HepG2 (cell line): ENCODE data around the gene LAMB3. TPM values are rescaled to one million over a fixed set of nuclear protein-coding genes. Genes with fewer than 3 reads are reported as not detected.

Experiments used
- ATAC-seq: fragments of 200-7000 bp; cut with Tn5 transposase; 3 replicates; pipeline ENCODE4 v1.9.1; 2020; ENCODE audit warnings: mild to moderate bottlenecking, moderate library complexity
- BruUV-seq: library from RNA; stranded (reverse); fragments of 400-500 nt; replicated peaks from 2 replicates; lab custom pipeline; 2021; lab: Mats Ljungman, UMichigan
- CTCF ChIA-PET: fragments of 300-600 bp; formaldehyde crosslinking; extraction: SDS; loops from one replicate; lab custom pipeline; 2021; ENCODE audit warnings: low total read pairs, inconsistent platforms, low intra/inter-chr PET ratio; lab: Yijun Ruan, JAX
- POLR2A ChIA-PET: fragments of 350-600 bp; sonication (Branson Sonifier 250); formaldehyde crosslinking; loops from one replicate; lab custom pipeline; 2020; ENCODE audit warnings: antibody characterized with exemption, inconsistent platforms; lab: Yijun Ruan, JAX
- DNase-seq: peaks from one replicate; pipeline ENCODE4 v3.0.0-alpha.2; 2015; ENCODE audit warnings: low spot score
- FAIRE-seq: peaks from 3 replicates; lab custom pipeline; 2011; peaks lifted over from hg19 to GRCh38; lab: Jason Lieb, UNC
- H2AFZ ChIP-seq: one replicate; pipeline ENCODE4 v1.6.1; 2011; ENCODE audit warnings: low read length, inconsistent platforms
- H3K27ac ChIP-seq: fragments of 300-600 bp; 3 replicates; pipeline ENCODE4 v1.8.0; 2011; ENCODE audit warnings: mixed run types, mild to moderate bottlenecking, mixed read lengths, low read length, inconsistent platforms; ENCODE audit not compliant: insufficient read depth; ENCODE audit errors: extremely low read length
- H3K27me3 ChIP-seq, 2 experiments: fragments of 200-600 bp in 1 of 2; 2 replicates in 1 of 2; 3 replicates in 1 of 2; pipeline versions ENCODE4 v1.6.0 to v1.8.0; 2011; ENCODE audit warnings: low read length in 2 of 2, mild to moderate bottlenecking in 2 of 2, moderate library complexity in 2 of 2, inconsistent platforms in 1 of 2; ENCODE audit not compliant: insufficient read depth in 2 of 2, control insufficient read depth in 1 of 2
- H3K36me3 ChIP-seq, 2 experiments: fragments of 200-600 bp in 1 of 2; replicated peaks in 1 of 2; 2 replicates in 1 of 2; 3 replicates in 1 of 2; pipeline versions ENCODE4 v1.5.1 to v1.8.0; 2011; ENCODE audit warnings: low read length in 2 of 2, inconsistent platforms in 1 of 2; ENCODE audit not compliant: insufficient read depth in 2 of 2, control insufficient read depth in 1 of 2
- H3K4me1 ChIP-seq: 2 replicates; pipeline ENCODE4 v1.5.1; 2012; ENCODE audit warnings: low read length, inconsistent platforms; ENCODE audit not compliant: insufficient read depth
- H3K4me2 ChIP-seq: 2 replicates; pipeline ENCODE4 v1.6.0; 2011; ENCODE audit warnings: low read depth, low read length, inconsistent platforms
- H3K4me3 ChIP-seq, 3 experiments: fragments of 200-600 bp in 1 of 3; sonication (generic), shearing (Covaris generic) in 1 of 3; replicated peaks in 1 of 3; 2 replicates each; pipeline ENCODE4 v1.5.1; 2011 to 2016; ENCODE audit warnings: low read length in 3 of 3, inconsistent platforms in 2 of 3, low read depth in 2 of 3, mild to moderate bottlenecking in 2 of 3, control low read depth in 1 of 3, mixed read lengths in 1 of 3; ENCODE audit not compliant: insufficient read depth in 1 of 3
- H3K79me2 ChIP-seq: one replicate; pipeline ENCODE4 v1.6.1; 2011; ENCODE audit warnings: low read length, inconsistent platforms; ENCODE audit not compliant: insufficient read depth
- H3K9ac ChIP-seq: 2 replicates; pipeline ENCODE4 v1.6.0; 2011; ENCODE audit warnings: mild to moderate bottlenecking, low read depth, low read length, inconsistent platforms; ENCODE audit not compliant: insufficient read depth
- H3K9me3 ChIP-seq: 2 replicates; pipeline ENCODE4 v1.5.1; 2012; ENCODE audit warnings: mild to moderate bottlenecking, low read length
- H4K20me1 ChIP-seq: 2 replicates; pipeline ENCODE4 v1.6.0; 2011; ENCODE audit warnings: inconsistent platforms, mild to moderate bottlenecking, low read length, moderate library complexity; ENCODE audit not compliant: insufficient read depth
- DNMT3B ChIP-seq: conservative IDR thresholded peaks from 2 replicates; pipeline ENCODE4 v1.6.1; 2016; ENCODE audit warnings: missing biosample characterization, control low read depth
- ELF3 ChIP-seq: IDR thresholded peaks from 2 replicates; pipeline ENCODE4 v1.6.1; 2016; ENCODE audit warnings: missing genetic modification reagents, missing compliant biosample characterization
- FLYWCH1 ChIP-seq: sonication (generic); formaldehyde crosslinking; IDR thresholded peaks from 2 replicates; pipeline ENCODE4 v1.8.1; 2023; ENCODE audit warnings: mild to moderate bottlenecking, missing genetic modification reagents
- GATAD1 ChIP-seq: IDR thresholded peaks from 2 replicates; pipeline ENCODE4 v1.6.1; 2016; ENCODE audit warnings: missing genetic modification reagents, missing compliant biosample characterization
- HNRNPLL ChIP-seq: fragments of 200-400 bp; formaldehyde crosslinking; IDR thresholded peaks from 2 replicates; pipeline ENCODE4 v1.6.1; 2017; ENCODE audit warnings: mild to moderate bottlenecking, low read depth, low read length; ENCODE audit not compliant: poor library complexity, severe bottlenecking
- KDM5A ChIP-seq: fragments of 200-600 bp; sonication (generic); IDR thresholded peaks from 2 replicates; pipeline ENCODE4 v1.7.0; 2018; ENCODE audit warnings: antibody characterized with exemption, mild to moderate bottlenecking, low read length, borderline replicate concordance
- MXI1 ChIP-seq: IDR thresholded peaks from 3 replicates; pipeline ENCODE4 v1.6.1; 2012; ENCODE audit warnings: low read depth, low read length, inconsistent platforms, borderline replicate concordance
- SNRNP70 ChIP-seq: fragments of 200-400 bp; formaldehyde crosslinking; IDR thresholded peaks from 2 replicates; pipeline ENCODE4 v1.6.1; 2017; ENCODE audit warnings: mild to moderate bottlenecking, low read depth, low read length, moderate library complexity
- SOX6 ChIP-seq, 2 experiments: fragments of 450-650 bp in 1 of 2; sonication (generic) in 1 of 2; formaldehyde crosslinking in 1 of 2; IDR thresholded peaks; 2 replicates each; pipeline versions ENCODE4 v1.4.0 to v1.6.1; 2017 to 2020; ENCODE audit warnings: antibody characterized with exemption in 1 of 2, mild to moderate bottlenecking in 1 of 2, missing genetic modification reagents in 1 of 2
- TBL1XR1 ChIP-seq: fragments of 150-350 bp; IDR thresholded peaks from 2 replicates; pipeline ENCODE4 v1.6.1; 2014; ENCODE audit warnings: borderline replicate concordance, low read length; ENCODE audit not compliant: partially characterized antibody
- ZFP62 ChIP-seq: sonication (generic); formaldehyde crosslinking; IDR thresholded peaks from 2 replicates; pipeline ENCODE4 v1.4.0; 2020; ENCODE audit warnings: missing genetic modification reagents
- ZNF264 ChIP-seq: sonication (generic); formaldehyde crosslinking; IDR thresholded peaks from 2 replicates; pipeline ENCODE4 v1.4.0; 2020; ENCODE audit warnings: missing genetic modification reagents
- ZNF451 ChIP-seq: sonication (generic); formaldehyde crosslinking; IDR thresholded peaks from 2 replicates; pipeline ENCODE4 v1.5.0; 2020; ENCODE audit warnings: mild to moderate bottlenecking, missing genetic modification reagents
- ZNF510 ChIP-seq: sonication (generic); formaldehyde crosslinking; IDR thresholded peaks from 2 replicates; pipeline ENCODE4 v1.4.0; 2020; ENCODE audit warnings: low read depth, mild to moderate bottlenecking, missing genetic modification reagents
- ZNF564 ChIP-seq: sonication (generic); formaldehyde crosslinking; IDR thresholded peaks from 2 replicates; pipeline ENCODE4 v1.8.1; 2023; ENCODE audit warnings: mild to moderate bottlenecking, missing genetic modification reagents
- ZNF749 ChIP-seq: sonication (generic); formaldehyde crosslinking; IDR thresholded peaks from 2 replicates; pipeline ENCODE4 v1.8.0; 2022; ENCODE audit warnings: mild to moderate bottlenecking, missing genetic modification reagents, moderate library complexity, borderline replicate concordance
- ZNF792 ChIP-seq: IDR thresholded peaks from 2 replicates; pipeline ENCODE4 v1.6.1; 2016
- WGBS: methylation state at CpG from one replicate; pipeline ENCODE4 v1.1.6; 2017; ENCODE audit warnings: low lambda C conversion rate; 5-methylcytosine and 5-hydroxymethylcytosine counted together
- in situ Hi-C: cut with HindIII; loops from 2 replicates; pipeline ENCODE4 v1.10.0; 2017; ENCODE audit warnings: low pct_unique_long_range_greater_than_20kb; ENCODE audit not compliant: extremely low pct_ligation_motif_present
- intact Hi-C: fragments of 100-400 bp; cut with micrococcal nuclease; formaldehyde crosslinking; loops from one replicate; pipeline ENCODE4 v1.10.0; 2022; ENCODE audit not compliant: unreplicated experiment
- polyA plus RNA-seq, 8 experiments: library from polyadenylated mRNA; depleted of rRNA in 3 of 8; stranded (reverse) in 7 of 8; unstranded in 1 of 8; fragments of >200 nt; fragmentation: Illumina TruSeq in 4 of 8; extraction: Trizol in 4 of 8; gene quantifications; 2 replicates each; pipeline versions ENCODE4 v1.2.1 to v1.2.3, GENCODE V29; 2011 to 2016; ENCODE audit warnings: low read depth in 4 of 8, missing spikeins in 1 of 8, mixed read lengths in 1 of 8; ENCODE audit not compliant: insufficient read depth in 1 of 8
- total RNA-seq, 5 experiments: library from RNA; depleted of rRNA; stranded (reverse); fragments of >200 nt; fragmentation: Illumina TruSeq; extraction: Trizol; gene quantifications; 2 replicates each; pipeline ENCODE4 v1.2.3, GENCODE V29; 2016; ENCODE audit warnings: low read depth in 1 of 5

LAMB3 gene
- total and polyA plus RNA-seq, 2 of the 13 experiments (the other 11 are each of a cell fraction or from before 2014, with no cell fraction given) = 0.18 to 0.24 TPM

GRCh38 chr1:209595599-209596285 lies 56.5 kb downstream of the LAMB3 start:
- ChIA-PET POLR2A (no interaction called here), CTCF (no interaction called here)
- Histone ChIP-seq H3K4me1 (no peaks in the 10 kb centered on the region), H3K9ac (no peak overlapping the region), H3K9me3 (no peaks in the 10 kb centered on the region), H3K4me2 (no peak overlapping the region), H4K20me1 (no peaks in the 10 kb centered on the region), H3K27ac (no peak overlapping the region), H2AFZ (no peak overlapping the region), H3K79me2 (no peaks in the 10 kb centered on the region), H3K4me3 (no peak overlapping the region), H3K27me3 (no peaks in the 10 kb centered on the region), H3K36me3 (no peaks in the 10 kb centered on the region)
- no TSS peak for BruUV-seq
- in situ Hi-C loops (no loop called here), intact Hi-C loops (no loop called here)
- no peak for FAIRE-seq
- DNase-seq = no peak
- TF ChIP-seq SNRNP70 = no peak
- no peak for TF ChIP-seq DNMT3B (CRISPR knock-in tag)
- TF ChIP-seq KDM5A = no peak
- TF ChIP-seq ZNF564 (CRISPR knock-in tag) = no peak
- TF ChIP-seq ZNF451 (CRISPR knock-in tag) = no peak
- no peak for TF ChIP-seq SOX6 (IDR thresholded peaks at IDR 0.05)
- no peak for TF ChIP-seq SOX6 (CRISPR knock-in tag; IDR thresholded peaks at IDR 0.05)
- no peak for TF ChIP-seq ELF3 (CRISPR knock-in tag)
- no peak for TF ChIP-seq MXI1
- no peak for TF ChIP-seq TBL1XR1
- no peak for TF ChIP-seq ZNF749 (CRISPR knock-in tag)
- no peak for TF ChIP-seq FLYWCH1
- TF ChIP-seq ZNF792 = no peak
- no peak for TF ChIP-seq GATAD1 (CRISPR knock-in tag)
- no peak for TF ChIP-seq ZNF264
- TF ChIP-seq HNRNPLL = no peak
- no peak for TF ChIP-seq ZFP62
- TF ChIP-seq ZNF510 (CRISPR knock-in tag) = no peak
- ATAC-seq = no peak
- 23% methylated on average over 8 of the region's 10 CpGs for WGBS
